Measurements from ENCODE around the gene HMOX1. TPM values are rescaled to one million over a fixed set of nuclear protein-coding genes. Genes with fewer than 3 reads are reported as not detected.

HMOX1 gene
- total RNA-seq, 1 experiment from 2014 or later, result 1.3 TPM

DNA sequence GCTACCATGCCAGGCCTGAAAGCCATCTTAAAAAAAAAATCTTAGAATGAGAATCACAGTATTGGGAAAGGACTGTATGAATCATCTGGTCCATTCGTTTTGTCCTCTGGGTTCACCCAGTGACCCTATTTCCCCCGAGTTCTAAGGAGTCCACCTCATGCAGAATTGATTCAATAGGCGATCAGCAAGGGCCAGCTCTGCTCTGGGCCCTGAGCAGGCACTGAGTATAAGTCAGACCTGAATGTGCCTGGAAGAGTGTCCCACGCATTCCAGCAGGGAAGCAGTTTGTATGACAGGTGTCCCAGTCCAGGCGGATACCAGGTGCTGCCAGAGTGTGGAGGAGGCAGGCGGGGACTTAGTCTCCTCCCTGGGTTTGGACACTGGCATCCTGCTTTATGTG lies 883 bp upstream of the HMOX1 start:
- Histone ChIP-seq H3K9me3 (ENCODE audit: low read length) (no peaks in the 10 kb centered on the region), H3K4me1 (ENCODE audit: low read length) (peaks cover 52% of the 10 kb centered on the region), H3K79me2 (ENCODE audit: low read length) (no peaks in the 10 kb centered on the region), H3K4me2 (ENCODE audit: low read depth, low read length, poor library complexity, severe bottlenecking) (no peak overlapping the region), H3K27me3 (ENCODE audit: low read length) (no peaks in the 10 kb centered on the region), H3K9ac (ENCODE audit: low read length) (no peak overlapping the region), H3K27ac (ENCODE audit: low read length) (no peak overlapping the region), H3K9me2 (replicated peaks; ENCODE audit: insufficient read depth, low read length) (no peaks in the 10 kb centered on the region), H2AFZ (ENCODE audit: low read length) (no peak overlapping the region), H4K20me1 (ENCODE audit: insufficient read depth, low read depth, low read length) (no peaks in the 10 kb centered on the region), H3K36me3 (ENCODE audit: insufficient read depth, low read length) (no peaks in the 10 kb centered on the region), H3K4me3 (ENCODE audit: low read length) (no peak overlapping the region)
- DNase-seq, result no peak

DNA sequence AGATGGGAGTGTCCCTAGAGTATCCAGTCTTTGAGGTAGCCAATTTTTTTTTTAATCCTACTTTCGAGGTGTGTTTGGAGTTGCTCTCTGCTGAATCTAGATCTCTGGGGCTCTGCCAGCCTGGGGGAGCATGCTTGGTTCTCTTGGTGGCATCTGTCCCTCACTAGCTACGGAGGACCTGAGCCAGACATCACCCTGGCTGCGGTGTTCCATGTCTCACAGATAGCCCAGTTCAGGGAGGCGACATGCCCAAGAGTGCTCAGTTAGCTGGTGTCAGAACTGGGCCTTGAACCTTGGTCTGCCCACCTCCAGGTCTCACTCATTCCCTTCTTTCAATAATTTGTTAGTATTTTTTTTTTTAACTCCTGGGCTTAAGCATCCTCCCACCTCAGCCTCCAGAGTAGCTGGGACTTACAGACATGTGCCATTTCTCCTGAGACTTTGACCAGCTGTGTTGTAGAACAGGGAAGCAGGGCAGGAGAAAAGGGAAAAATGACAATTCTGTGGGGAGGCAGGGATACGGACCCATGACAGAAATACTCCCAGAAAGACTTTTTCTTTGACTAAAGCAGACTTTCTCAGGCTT lies 621 bp downstream of the HMOX1 start:
- Histone ChIP-seq H3K9ac (ENCODE audit: low read length) (peak overlapping the region; percentile 15; the same call in 1 of the 2 replicates), H2AFZ (ENCODE audit: low read length) (no peak overlapping the region), H3K4me2 (ENCODE audit: low read depth, low read length, poor library complexity, severe bottlenecking) (peak overlapping the region; percentile 56), H3K4me1 (ENCODE audit: low read length) (peaks cover 46% of the 10 kb centered on the region), H3K27ac (ENCODE audit: low read length) (no peak overlapping the region), H3K9me2 (replicated peaks; ENCODE audit: insufficient read depth, low read length) (no peaks in the 10 kb centered on the region), H3K27me3 (ENCODE audit: low read length) (no peaks in the 10 kb centered on the region), H3K4me3 (ENCODE audit: low read length) (peak overlapping the region; percentile 53; the same call in 1 of the 2 replicates), H3K79me2 (ENCODE audit: low read length) (no peaks in the 10 kb centered on the region), H3K36me3 (ENCODE audit: insufficient read depth, low read length) (no peaks in the 10 kb centered on the region), H3K9me3 (ENCODE audit: low read length) (no peaks in the 10 kb centered on the region), H4K20me1 (ENCODE audit: insufficient read depth, low read depth, low read length) (no peaks in the 10 kb centered on the region)
- DNase-seq, result no peak

GRCh38 chr22:35383679-35384071 lies 2.8 kb downstream of the HMOX1 start:
- Histone ChIP-seq H3K79me2 (ENCODE audit: low read length) (no peaks in the 10 kb centered on the region), H3K27me3 (ENCODE audit: low read length) (no peaks in the 10 kb centered on the region), H4K20me1 (ENCODE audit: insufficient read depth, low read depth, low read length) (no peaks in the 10 kb centered on the region), H3K4me3 (ENCODE audit: low read length) (no peak overlapping the region), H3K4me2 (ENCODE audit: low read depth, low read length, poor library complexity, severe bottlenecking) (no peak overlapping the region), H3K36me3 (ENCODE audit: insufficient read depth, low read length) (no peaks in the 10 kb centered on the region), H3K27ac (ENCODE audit: low read length) (no peak overlapping the region), H3K9me2 (replicated peaks; ENCODE audit: insufficient read depth, low read length) (no peaks in the 10 kb centered on the region), H3K9ac (ENCODE audit: low read length) (no peak overlapping the region), H2AFZ (ENCODE audit: low read length) (no peak overlapping the region), H3K4me1 (ENCODE audit: low read length) (peaks cover 25% of the 10 kb centered on the region), H3K9me3 (ENCODE audit: low read length) (no peaks in the 10 kb centered on the region)
- DNase-seq, result no peak

GRCh38 chr22:35384527-35384926 lies 3.6 kb downstream of the HMOX1 start:
- Histone ChIP-seq H4K20me1 (ENCODE audit: insufficient read depth, low read depth, low read length) (no peaks in the 10 kb centered on the region), H3K36me3 (ENCODE audit: insufficient read depth, low read length) (no peaks in the 10 kb centered on the region), H2AFZ (ENCODE audit: low read length) (0 out of 2 replicates have a peak overlapping the region, but pooled peaks have one; percentile 32), H3K9me3 (ENCODE audit: low read length) (no peaks in the 10 kb centered on the region), H3K9ac (ENCODE audit: low read length) (no peak overlapping the region), H3K9me2 (replicated peaks; ENCODE audit: insufficient read depth, low read length) (no peaks in the 10 kb centered on the region), H3K27ac (ENCODE audit: low read length) (no peak overlapping the region), H3K4me1 (ENCODE audit: low read length) (peaks cover 18% of the 10 kb centered on the region), H3K27me3 (ENCODE audit: low read length) (no peaks in the 10 kb centered on the region), H3K4me3 (ENCODE audit: low read length) (no peak overlapping the region), H3K79me2 (ENCODE audit: low read length) (no peaks in the 10 kb centered on the region), H3K4me2 (ENCODE audit: low read depth, low read length, poor library complexity, severe bottlenecking) (no peak overlapping the region)
- DNase-seq, result no peak

DNA sequence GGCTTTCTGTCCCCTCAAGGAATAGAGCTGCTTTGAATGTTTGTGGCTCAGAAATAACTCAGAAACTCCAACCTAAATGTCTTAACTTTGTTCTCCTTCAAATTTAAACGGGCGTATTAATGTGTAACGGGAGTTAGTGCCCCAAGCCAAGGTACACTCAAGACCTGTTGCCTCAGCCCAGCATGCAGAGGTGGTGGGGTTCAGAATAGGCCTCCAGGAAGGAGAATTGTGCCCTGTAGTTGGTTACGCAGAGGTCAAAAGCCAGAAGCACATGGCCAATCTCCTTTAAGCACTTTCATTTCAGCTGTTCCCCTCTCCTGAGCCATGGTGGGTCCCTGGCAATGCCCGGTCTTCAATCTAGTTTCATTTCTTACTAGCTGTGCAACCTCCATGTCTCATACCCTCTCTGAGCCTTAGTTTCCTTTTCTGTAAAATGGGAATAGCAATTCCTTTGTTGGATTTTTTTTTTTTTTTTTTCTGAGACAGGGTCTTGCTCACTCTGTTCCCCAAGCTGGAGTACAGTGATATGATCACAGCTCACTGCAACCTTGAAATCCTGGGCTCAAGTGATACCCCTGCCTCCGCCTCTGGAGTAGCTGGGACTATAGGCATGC lies 4.2 kb downstream of the HMOX1 start:
- H3K9ac ChIP-seq (ENCODE audit: low read length), result no peak overlapping the region
- H3K9me3 ChIP-seq (ENCODE audit: low read length), result no peaks in the 10 kb centered on the region
- no peak overlapping the region for H3K4me2 ChIP-seq (ENCODE audit: low read depth, low read length, poor library complexity, severe bottlenecking)
- no peaks in the 10 kb centered on the region for H3K27me3 ChIP-seq (ENCODE audit: low read length)
- no peaks in the 10 kb centered on the region for H3K9me2 ChIP-seq (replicated peaks; ENCODE audit: insufficient read depth, low read length)
- H3K4me3 ChIP-seq (ENCODE audit: low read length), result no peak overlapping the region
- peaks cover 18% of the 10 kb centered on the region for H3K4me1 ChIP-seq (ENCODE audit: low read length)
- H4K20me1 ChIP-seq (ENCODE audit: insufficient read depth, low read depth, low read length), result no peaks in the 10 kb centered on the region
- H3K79me2 ChIP-seq (ENCODE audit: low read length), result no peaks in the 10 kb centered on the region
- H2AFZ ChIP-seq (ENCODE audit: low read length), result 0 out of 2 replicates have a peak overlapping the region, but pooled peaks have one; percentile 32
- DNase-seq, result no peak
- no peaks in the 10 kb centered on the region for H3K36me3 ChIP-seq (ENCODE audit: insufficient read depth, low read length)
- no peak overlapping the region for H3K27ac ChIP-seq (ENCODE audit: low read length)

GRCh38 chr22:35386670-35387288 lies 5.9 kb downstream of the HMOX1 start:
- H3K4me2 ChIP-seq (ENCODE audit: low read depth, low read length, poor library complexity, severe bottlenecking), result no peak overlapping the region
- no peaks in the 10 kb centered on the region for H3K9me3 ChIP-seq (ENCODE audit: low read length)
- H4K20me1 ChIP-seq (ENCODE audit: insufficient read depth, low read depth, low read length), result no peaks in the 10 kb centered on the region
- H3K9ac ChIP-seq (ENCODE audit: low read length), result no peak overlapping the region
- no peak overlapping the region for H3K4me3 ChIP-seq (ENCODE audit: low read length)
- no peak overlapping the region for H3K27ac ChIP-seq (ENCODE audit: low read length)
- no peaks in the 10 kb centered on the region for H3K27me3 ChIP-seq (ENCODE audit: low read length)
- no peaks in the 10 kb centered on the region for H3K36me3 ChIP-seq (ENCODE audit: insufficient read depth, low read length)
- no peak for DNase-seq
- no peaks in the 10 kb centered on the region for H3K9me2 ChIP-seq (replicated peaks; ENCODE audit: insufficient read depth, low read length)
- H2AFZ ChIP-seq (ENCODE audit: low read length), result no peak overlapping the region
- peaks cover 5% of the 10 kb centered on the region for H3K4me1 ChIP-seq (ENCODE audit: low read length)
- no peaks in the 10 kb centered on the region for H3K79me2 ChIP-seq (ENCODE audit: low read length)

DNA sequence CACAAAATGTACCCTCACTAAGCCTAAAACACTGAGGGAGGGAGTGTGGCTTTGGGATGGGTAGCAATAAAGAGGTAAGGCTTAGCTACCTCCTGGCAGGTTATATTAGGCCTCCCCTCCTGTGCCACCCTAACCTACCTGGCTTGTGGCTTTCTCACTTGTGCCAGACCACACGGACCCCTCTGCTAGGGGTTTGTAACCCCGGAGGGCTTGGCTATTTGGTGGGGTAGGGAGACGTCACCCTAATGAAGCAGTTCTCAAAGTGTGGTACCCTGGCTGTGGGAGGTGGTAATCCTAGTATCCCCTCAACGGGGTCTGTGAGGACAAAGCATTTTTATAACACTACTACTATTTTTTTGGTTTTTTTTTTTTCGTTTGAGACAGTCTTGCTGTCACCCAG lies 10.0 kb downstream of the HMOX1 start:
- Histone ChIP-seq H3K4me1 (ENCODE audit: low read length) (no peaks in the 10 kb centered on the region), H3K27me3 (ENCODE audit: low read length) (no peaks in the 10 kb centered on the region), H3K9me3 (ENCODE audit: low read length) (no peaks in the 10 kb centered on the region), H3K36me3 (ENCODE audit: insufficient read depth, low read length) (no peaks in the 10 kb centered on the region), H3K27ac (ENCODE audit: low read length) (no peak overlapping the region), H4K20me1 (ENCODE audit: insufficient read depth, low read depth, low read length) (no peaks in the 10 kb centered on the region), H3K4me2 (ENCODE audit: low read depth, low read length, poor library complexity, severe bottlenecking) (no peak overlapping the region), H3K9ac (ENCODE audit: low read length) (no peak overlapping the region), H3K4me3 (ENCODE audit: low read length) (no peak overlapping the region), H3K9me2 (replicated peaks; ENCODE audit: insufficient read depth, low read length) (no peaks in the 10 kb centered on the region), H3K79me2 (ENCODE audit: low read length) (no peaks in the 10 kb centered on the region), H2AFZ (ENCODE audit: low read length) (no peak overlapping the region)
- no peak for DNase-seq

GRCh38 chr22:35392357-35392756 lies 11.5 kb downstream of the HMOX1 start:
- H3K9ac ChIP-seq (ENCODE audit: low read length), result no peak overlapping the region
- no peaks in the 10 kb centered on the region for H3K79me2 ChIP-seq (ENCODE audit: low read length)
- no peak overlapping the region for H3K27ac ChIP-seq (ENCODE audit: low read length)
- H3K9me3 ChIP-seq (ENCODE audit: low read length), result no peaks in the 10 kb centered on the region
- H2AFZ ChIP-seq (ENCODE audit: low read length), result 0 out of 2 replicates have a peak overlapping the region, but pooled peaks have one; percentile 56
- DNase-seq, result no peak
- no peaks in the 10 kb centered on the region for H4K20me1 ChIP-seq (ENCODE audit: insufficient read depth, low read depth, low read length)
- no peak overlapping the region for H3K4me2 ChIP-seq (ENCODE audit: low read depth, low read length, poor library complexity, severe bottlenecking)
- no peaks in the 10 kb centered on the region for H3K27me3 ChIP-seq (ENCODE audit: low read length)
- H3K9me2 ChIP-seq (replicated peaks; ENCODE audit: insufficient read depth, low read length), result no peaks in the 10 kb centered on the region
- no peaks in the 10 kb centered on the region for H3K4me1 ChIP-seq (ENCODE audit: low read length)
- no peaks in the 10 kb centered on the region for H3K36me3 ChIP-seq (ENCODE audit: insufficient read depth, low read length)
- no peak overlapping the region for H3K4me3 ChIP-seq (ENCODE audit: low read length)
